Measurements from ENCODE around the gene ARHGAP6.

The ARHGAP6 gene

DNA sequence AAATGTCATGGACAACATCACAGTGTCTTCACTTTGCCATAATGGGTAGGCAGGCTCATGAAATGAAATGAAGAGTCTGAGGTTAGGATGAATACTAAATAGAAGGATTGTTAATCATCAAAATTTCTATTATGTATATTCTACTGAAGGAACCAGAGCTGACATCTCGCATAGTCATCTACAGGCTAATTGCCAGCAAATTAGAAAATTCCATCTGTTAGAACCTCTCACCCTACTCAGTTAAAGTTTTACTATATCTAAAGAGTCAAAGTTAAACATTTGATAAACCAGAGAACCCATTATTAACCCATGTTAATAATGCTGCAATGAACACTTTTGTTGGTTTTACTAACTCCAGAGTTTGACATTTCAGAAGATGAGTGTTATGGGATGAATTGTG lies 114.6 kb downstream of the ARHGAP6 start:
- Histone ChIP-seq H3K27ac (replicated peaks) (no peak overlapping the region), H3K4me3 (replicated peaks; ENCODE audit: insufficient read depth, low read length) (no peak overlapping the region), H3K27me3 (ENCODE audit: insufficient read depth, poor library complexity, severe bottlenecking) (no peaks in the 10 kb centered on the region)
- no peak for DNase-seq (ENCODE audit: low read depth in 1 of 2, low spot score in 1 of 2)
- TF ChIP-seq SPI1 (IDR thresholded peaks at IDR 0.05; ENCODE audit: borderline replicate concordance, low read depth) (no peak), GABPA (IDR thresholded peaks at IDR 0.05; ENCODE audit: low read depth) (no peak)

- H3K27me3 ChIP-seq (ENCODE audit: insufficient read depth, poor library complexity, severe bottlenecking): no peaks in the 10 kb centered on the region
- H3K4me3 ChIP-seq (replicated peaks; ENCODE audit: insufficient read depth, low read length): no peak overlapping the region
- no peak for DNase-seq (ENCODE audit: low read depth in 1 of 2, low spot score in 1 of 2)
- TF ChIP-seq CTCF (IDR thresholded peaks at IDR 0.05; ENCODE audit: insufficient read depth, low read length): no peak
- TF ChIP-seq, protein P1, sequence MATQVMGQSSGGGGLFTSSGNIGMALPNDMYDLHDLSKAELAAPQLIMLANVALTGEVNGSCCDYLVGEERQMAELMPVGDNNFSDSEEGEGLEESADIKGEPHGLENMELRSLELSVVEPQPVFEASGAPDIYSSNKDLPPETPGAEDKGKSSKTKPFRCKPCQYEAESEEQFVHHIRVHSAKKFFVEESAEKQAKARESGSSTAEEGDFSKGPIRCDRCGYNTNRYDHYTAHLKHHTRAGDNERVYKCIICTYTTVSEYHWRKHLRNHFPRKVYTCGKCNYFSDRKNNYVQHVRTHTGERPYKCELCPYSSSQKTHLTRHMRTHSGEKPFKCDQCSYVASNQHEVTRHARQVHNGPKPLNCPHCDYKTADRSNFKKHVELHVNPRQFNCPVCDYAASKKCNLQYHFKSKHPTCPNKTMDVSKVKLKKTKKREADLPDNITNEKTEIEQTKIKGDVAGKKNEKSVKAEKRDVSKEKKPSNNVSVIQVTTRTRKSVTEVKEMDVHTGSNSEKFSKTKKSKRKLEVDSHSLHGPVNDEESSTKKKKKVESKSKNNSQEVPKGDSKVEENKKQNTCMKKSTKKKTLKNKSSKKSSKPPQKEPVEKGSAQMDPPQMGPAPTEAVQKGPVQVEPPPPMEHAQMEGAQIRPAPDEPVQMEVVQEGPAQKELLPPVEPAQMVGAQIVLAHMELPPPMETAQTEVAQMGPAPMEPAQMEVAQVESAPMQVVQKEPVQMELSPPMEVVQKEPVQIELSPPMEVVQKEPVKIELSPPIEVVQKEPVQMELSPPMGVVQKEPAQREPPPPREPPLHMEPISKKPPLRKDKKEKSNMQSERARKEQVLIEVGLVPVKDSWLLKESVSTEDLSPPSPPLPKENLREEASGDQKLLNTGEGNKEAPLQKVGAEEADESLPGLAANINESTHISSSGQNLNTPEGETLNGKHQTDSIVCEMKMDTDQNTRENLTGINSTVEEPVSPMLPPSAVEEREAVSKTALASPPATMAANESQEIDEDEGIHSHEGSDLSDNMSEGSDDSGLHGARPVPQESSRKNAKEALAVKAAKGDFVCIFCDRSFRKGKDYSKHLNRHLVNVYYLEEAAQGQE (IDR thresholded peaks at IDR 0.05; ENCODE audit: insufficient replicate concordance, low read depth): no peak
- TF ChIP-seq POLR2AphosphoS5 (IDR thresholded peaks at IDR 0.05; ENCODE audit: low read depth): no peak
- TF ChIP-seq SPI1 (IDR thresholded peaks at IDR 0.05; ENCODE audit: borderline replicate concordance, low read depth): no peak
- no peak for TF ChIP-seq GABPA (IDR thresholded peaks at IDR 0.05; ENCODE audit: low read depth)
- H3K27ac ChIP-seq (replicated peaks): no peak overlapping the region
Measured at GRCh38 chrX:11546917-11547316, 118.8 kb downstream of the ARHGAP6 start.

DNA sequence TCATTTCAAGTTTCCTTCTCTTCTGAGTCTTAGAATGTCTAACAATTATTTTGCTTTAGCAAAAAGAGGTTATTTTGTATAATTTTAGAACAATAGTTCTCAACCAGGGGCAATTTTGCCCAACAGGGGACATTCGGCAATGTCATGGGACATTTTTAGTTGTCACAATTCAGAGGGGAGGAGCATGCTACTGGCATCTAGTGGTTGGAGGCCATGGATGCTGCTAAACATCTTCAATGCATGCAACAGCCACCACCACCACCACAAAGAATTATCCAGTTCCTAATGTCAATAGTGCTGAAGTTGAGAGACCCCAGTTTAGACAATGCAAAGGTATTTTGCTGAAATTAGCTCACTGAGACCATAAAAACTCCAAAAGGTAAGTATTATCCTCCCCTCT lies 122.5 kb downstream of the ARHGAP6 start:
- Histone ChIP-seq H3K27me3 (ENCODE audit: insufficient read depth, poor library complexity, severe bottlenecking) (no peaks in the 10 kb centered on the region), H3K27ac (replicated peaks) (no peak overlapping the region), H3K4me3 (replicated peaks; ENCODE audit: insufficient read depth, low read length) (no peak overlapping the region)
- no peak for DNase-seq (ENCODE audit: low read depth in 1 of 2, low spot score in 1 of 2)
- TF ChIP-seq CTCF (IDR thresholded peaks at IDR 0.05; ENCODE audit: insufficient read depth, low read length) (no peak), GABPA (IDR thresholded peaks at IDR 0.05; ENCODE audit: low read depth) (no peak)

DNA sequence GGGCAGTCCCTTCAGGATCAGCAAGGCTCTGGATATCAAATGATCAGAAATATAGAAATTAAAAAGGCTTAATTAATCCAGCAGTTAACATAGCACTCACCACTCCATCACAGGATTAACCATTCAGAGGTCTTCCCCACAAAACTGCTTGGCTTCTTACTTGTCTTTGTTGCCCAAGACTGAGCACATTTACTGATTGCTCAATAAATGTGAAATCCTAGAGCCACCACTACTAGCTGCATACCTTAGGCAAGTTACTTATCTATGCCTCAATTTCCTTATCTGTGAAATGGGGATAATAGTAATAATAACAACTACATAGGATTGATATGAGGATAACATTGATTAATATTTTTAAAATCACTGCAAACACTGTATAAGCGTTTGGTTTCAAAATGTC lies 124.2 kb downstream of the ARHGAP6 start:
- Histone ChIP-seq H3K4me3 (replicated peaks; ENCODE audit: insufficient read depth, low read length) (no peak overlapping the region), H3K27ac (replicated peaks) (no peak overlapping the region), H3K27me3 (ENCODE audit: insufficient read depth, poor library complexity, severe bottlenecking) (no peaks in the 10 kb centered on the region)
- no peak for TF ChIP-seq GABPA (IDR thresholded peaks at IDR 0.05; ENCODE audit: low read depth)
- DNase-seq (ENCODE audit: low read depth in 1 of 2, low spot score in 1 of 2): no peak

GRCh38 chrX:11540532-11541377 lies 125.0 kb downstream of the ARHGAP6 start:
- peak in 1 of 2 experiments; percentile 36 for DNase-seq (ENCODE audit: low read depth in 1 of 2, low spot score in 1 of 2)
- no peak for TF ChIP-seq GABPA (IDR thresholded peaks at IDR 0.05; ENCODE audit: low read depth)
- TF ChIP-seq POLR2AphosphoS5 (IDR thresholded peaks at IDR 0.05; ENCODE audit: low read depth): no peak
- TF ChIP-seq CTCF (IDR thresholded peaks at IDR 0.05; ENCODE audit: insufficient read depth, low read length): no peak
- no peak; the same call in 1 of the 2 replicates for TF ChIP-seq SPI1 (IDR thresholded peaks at IDR 0.05; ENCODE audit: borderline replicate concordance, low read depth)
- TF ChIP-seq, protein P1 (IDR thresholded peaks at IDR 0.05; ENCODE audit: insufficient replicate concordance, low read depth): no peak
- Histone ChIP-seq H3K4me3 (replicated peaks; ENCODE audit: insufficient read depth, low read length) (no peak overlapping the region), H3K27ac (replicated peaks) (no peak overlapping the region), H3K27me3 (ENCODE audit: insufficient read depth, poor library complexity, severe bottlenecking) (no peaks in the 10 kb centered on the region)

All from HL-60 (cell line).